ENCODE data around the gene GSE1. TPM values are rescaled to one million over a fixed set of nuclear protein-coding genes. Genes with fewer than 3 reads are reported as not detected.

The GSE1 gene
- total RNA-seq, 1 donor from 2014 or later, result 80.8 TPM

GRCh38 chr16:85716022-85716679 is 103.0 kb downstream of the GSE1 start:
- intact Hi-C loops (cut with DNase I), result loop anchor here (10.0 kb wide), 2 partner anchors 441 to 601 kb away; partner anchors contain the start of gene CIBAR2
- Histone ChIP-seq H3K9me3 (no peaks in the 10 kb centered on the region), H3K36me3 (no peaks in the 10 kb centered on the region), H3K4me1 (peaks cover 32% of the 10 kb centered on the region), H3K27ac (no peak overlapping the region), H3K4me3 (no peak overlapping the region), H3K27me3 (no peaks in the 10 kb centered on the region)
- no peak for TF ChIP-seq POLR2A (IDR thresholded peaks at IDR 0.05)
- TF ChIP-seq CTCF (IDR thresholded peaks at IDR 0.05), result no peak
- TF ChIP-seq POLR2AphosphoS5 (IDR thresholded peaks at IDR 0.05; ENCODE audit: insufficient read depth in 1 of 2, low read depth in 1 of 2), result no peak
- no peak for DNase-seq (ENCODE audit: extremely low spot score in 2 of 2)

DNA sequence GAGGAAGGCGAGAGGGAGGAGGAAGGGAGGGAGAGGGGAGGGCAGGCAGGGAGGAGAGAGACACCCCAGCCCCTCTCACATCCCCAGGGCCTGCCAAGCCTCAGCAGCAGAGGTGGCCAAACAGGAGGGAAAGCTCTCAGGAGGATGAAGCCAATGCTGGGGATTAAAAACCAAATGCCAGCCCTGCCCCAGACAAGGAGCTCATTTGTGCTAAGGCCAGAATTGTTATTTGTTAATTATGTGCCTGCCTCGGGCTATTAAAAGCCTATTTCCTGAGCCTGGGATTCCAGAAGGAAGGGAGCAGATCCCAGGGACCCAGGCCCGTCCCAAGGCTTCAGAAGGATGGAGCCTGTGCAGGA is 103.5 kb downstream of the GSE1 start:
- Histone ChIP-seq H3K4me1 (peaks cover 32% of the 10 kb centered on the region), H3K27ac (no peak overlapping the region), H3K9me3 (no peaks in the 10 kb centered on the region), H3K27me3 (no peaks in the 10 kb centered on the region), H3K36me3 (no peaks in the 10 kb centered on the region), H3K4me3 (no peak overlapping the region)
- TF ChIP-seq POLR2AphosphoS5 (IDR thresholded peaks at IDR 0.05; ENCODE audit: insufficient read depth in 1 of 2, low read depth in 1 of 2) (no peak), POLR2A (IDR thresholded peaks at IDR 0.05) (no peak), CTCF (IDR thresholded peaks at IDR 0.05) (no peak)
- DNase-seq (ENCODE audit: extremely low spot score in 2 of 2), result no peak
- intact Hi-C loops (cut with DNase I), result loop anchor here (10.0 kb wide), 2 partner anchors 442 to 602 kb away; partner anchors contain the start of gene CIBAR2

GRCh38 chr16:85717393-85718152 is 104.5 kb downstream of the GSE1 start:
- no peak for DNase-seq (ENCODE audit: extremely low spot score in 2 of 2)
- Histone ChIP-seq H3K27ac (no peak overlapping the region), H3K9me3 (no peaks in the 10 kb centered on the region), H3K4me1 (peaks cover 32% of the 10 kb centered on the region), H3K36me3 (no peaks in the 10 kb centered on the region), H3K4me3 (no peak overlapping the region), H3K27me3 (no peaks in the 10 kb centered on the region)
- intact Hi-C loops (cut with DNase I), result loop anchor here (10.0 kb wide), 2 partner anchors 443 to 603 kb away; partner anchors contain the start of gene CIBAR2
- TF ChIP-seq CTCF (IDR thresholded peaks at IDR 0.05), result peak; percentile 34 to 81 (median 61)
- TF ChIP-seq POLR2A (IDR thresholded peaks at IDR 0.05), result no peak

GRCh38 chr16:85718153-85718477 is 105.0 kb downstream of the GSE1 start:
- DNase-seq (ENCODE audit: extremely low spot score in 2 of 2), result no peak
- H3K4me3 ChIP-seq, result no peak overlapping the region
- no peaks in the 10 kb centered on the region for H3K27me3 ChIP-seq
- no peaks in the 10 kb centered on the region for H3K9me3 ChIP-seq
- intact Hi-C loops (cut with DNase I), result loop anchor here (10.0 kb wide), 2 partner anchors 443 to 603 kb away; partner anchors contain the start of gene CIBAR2
- H3K36me3 ChIP-seq, result no peaks in the 10 kb centered on the region
- H3K4me1 ChIP-seq, result peaks cover 32% of the 10 kb centered on the region
- TF ChIP-seq POLR2A (IDR thresholded peaks at IDR 0.05) (no peak), CTCF (IDR thresholded peaks at IDR 0.05) (no peak), POLR2AphosphoS5 (IDR thresholded peaks at IDR 0.05; ENCODE audit: insufficient read depth in 1 of 2, low read depth in 1 of 2) (no peak)
- H3K27ac ChIP-seq, result no peak overlapping the region

- no peak for DNase-seq (ENCODE audit: extremely low spot score in 2 of 2)
- intact Hi-C loops (cut with DNase I), result loop anchor here (10.0 kb wide), 2 partner anchors 444 to 604 kb away; partner anchors contain the start of gene CIBAR2
- Histone ChIP-seq H3K27ac (no peak overlapping the region), H3K4me1 (peaks cover 32% of the 10 kb centered on the region), H3K9me3 (no peaks in the 10 kb centered on the region), H3K36me3 (no peaks in the 10 kb centered on the region), H3K4me3 (no peak overlapping the region), H3K27me3 (no peaks in the 10 kb centered on the region)
- no peak for TF ChIP-seq POLR2AphosphoS5 (IDR thresholded peaks at IDR 0.05; ENCODE audit: insufficient read depth in 1 of 2, low read depth in 1 of 2)
- no peak for TF ChIP-seq CTCF (IDR thresholded peaks at IDR 0.05)
- no peak for TF ChIP-seq POLR2A (IDR thresholded peaks at IDR 0.05)
Measured at GRCh38 chr16:85718682-85719081, 105.6 kb downstream of the GSE1 start.
